HG02610 (cell line): ENCODE results near the gene HERC4.
"Not testable (repeated sequence)": the region's sequence is repeated elsewhere in the genome, so short reads cannot be mapped to it uniquely, and the experiment has no call there.

Source experiments
- ATAC-seq: cut with Tn5 transposase; IDR thresholded peaks from one replicate; pipeline ENCODE4 v1.9.1; 2021; ENCODE audit warnings: mild to moderate bottlenecking, moderate library complexity; ENCODE audit not compliant: unreplicated experiment

The HERC4 gene

DNA sequence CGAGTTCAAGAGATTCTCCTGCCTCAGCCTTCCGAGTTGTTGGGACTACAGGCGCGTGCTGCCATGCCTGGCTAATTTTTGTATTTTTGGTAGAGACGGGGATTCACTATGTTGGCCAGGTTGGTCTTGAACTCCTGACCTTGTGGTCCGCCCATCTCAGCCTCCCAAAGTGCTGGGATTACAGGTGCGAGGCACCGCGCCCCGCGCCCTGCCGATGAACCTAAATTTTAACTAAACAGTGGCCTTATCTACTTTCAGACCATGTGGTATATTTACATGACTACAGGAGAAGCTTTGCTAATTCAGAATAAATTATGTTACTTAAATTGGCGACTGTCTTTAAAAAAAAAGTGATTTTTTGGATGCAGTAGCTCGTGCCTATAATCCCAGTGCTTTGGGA is 181.4 kb downstream of the HERC4 start:
- no peak for ATAC-seq

DNA sequence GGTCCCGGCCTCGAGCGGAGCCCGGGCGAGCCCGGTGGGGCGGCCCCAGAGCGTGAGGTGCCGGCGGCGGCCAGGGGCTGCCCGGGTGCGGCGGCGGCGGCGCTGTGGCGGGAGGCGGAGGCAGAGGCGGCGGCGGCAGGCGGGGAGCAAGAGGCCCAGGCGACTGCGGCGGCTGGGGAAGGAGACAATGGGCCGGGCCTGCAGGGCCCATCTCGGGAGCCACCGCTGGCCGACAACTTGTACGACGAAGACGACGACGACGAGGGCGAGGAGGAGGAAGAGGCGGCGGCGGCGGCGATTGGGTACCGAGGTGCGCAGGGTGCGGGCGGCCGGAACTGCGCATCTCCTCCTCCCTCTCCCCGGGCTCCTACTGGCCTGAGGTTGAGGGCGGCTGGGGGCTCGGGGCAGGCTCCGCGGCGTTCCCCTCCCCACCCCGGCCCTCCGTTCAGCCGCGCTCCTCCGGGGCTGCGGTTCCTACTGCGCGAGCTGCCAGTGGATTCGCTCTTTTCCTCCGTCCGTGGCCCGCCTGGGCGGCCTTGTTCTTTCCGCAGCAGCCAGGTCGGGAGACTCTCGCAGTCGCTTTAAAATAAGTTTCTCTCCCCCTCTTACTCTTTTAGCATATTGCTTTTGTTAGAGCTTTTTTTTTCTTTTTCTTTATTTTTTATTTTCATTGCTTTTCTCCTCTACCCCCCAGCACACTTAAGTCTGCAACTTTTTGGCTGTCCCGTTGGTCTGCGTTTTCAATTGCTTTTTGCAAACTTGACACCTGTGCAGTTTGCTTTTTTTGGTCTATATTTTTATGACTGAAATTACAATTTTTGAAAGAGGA is 190.0 kb downstream of the HERC4 start:
- ATAC-seq: peak; percentile 66

DNA sequence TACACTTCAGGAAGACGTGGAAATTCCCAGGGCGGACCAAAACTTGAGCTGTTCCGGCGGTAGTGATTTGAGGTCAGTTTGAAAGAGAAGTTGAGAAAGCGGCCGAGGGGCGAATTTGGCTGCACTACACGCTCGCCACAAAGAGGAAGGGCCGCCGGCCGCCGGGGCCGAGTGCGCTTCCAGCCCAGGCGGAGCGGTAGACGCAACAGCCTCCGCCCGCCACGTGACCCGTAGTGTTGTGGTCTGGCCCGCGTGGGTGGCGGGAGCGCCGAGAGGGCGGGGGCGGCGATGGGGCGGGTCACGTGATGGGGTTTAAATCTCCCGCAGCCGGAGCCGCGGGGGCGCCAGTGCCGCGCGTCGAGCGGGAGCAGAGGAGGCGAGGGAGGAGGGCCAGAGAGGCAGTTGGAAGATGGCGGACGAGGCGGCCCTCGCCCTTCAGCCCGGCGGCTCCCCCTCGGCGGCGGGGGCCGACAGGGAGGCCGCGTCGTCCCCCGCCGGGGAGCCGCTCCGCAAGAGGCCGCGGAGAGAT is 190.7 kb downstream of the HERC4 start, which contains the start of gene SIRT1:
TSS of gene SIRT1 (plus strand) at position 344 of the 529 bp plus-strand sequence. CDS start at position 410, 66 bp downstream.
- ATAC-seq: peak; percentile 87

DNA sequence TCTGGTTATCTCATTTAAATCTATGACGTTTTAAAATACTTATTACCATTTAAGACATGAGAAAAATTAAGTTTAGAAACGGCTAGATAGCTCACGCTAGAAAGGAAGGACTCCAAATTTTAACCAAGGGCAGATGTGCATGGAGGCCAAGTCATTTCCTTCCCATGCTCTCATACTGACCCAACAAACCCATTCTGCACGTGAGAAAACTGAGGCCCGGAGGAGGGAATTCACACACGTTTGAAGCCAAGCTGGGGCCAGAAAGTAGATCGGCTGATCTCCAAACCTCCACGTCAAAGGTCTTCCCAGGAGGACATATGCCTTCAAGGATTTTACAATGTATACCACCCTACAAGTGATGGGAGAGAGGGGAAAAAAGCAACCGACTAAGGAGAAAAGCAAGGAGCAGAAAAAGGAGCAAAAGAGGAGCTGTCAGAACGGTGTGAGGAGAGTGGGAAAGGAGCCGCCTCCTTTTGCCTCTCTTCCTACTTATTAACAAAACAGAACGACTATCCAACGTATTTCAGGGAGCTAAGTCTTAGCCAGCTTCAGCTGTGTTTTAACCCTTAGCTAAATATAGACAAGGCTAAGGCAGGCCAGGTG is 191.3 kb downstream of the HERC4 start:
- no peak for ATAC-seq

DNA sequence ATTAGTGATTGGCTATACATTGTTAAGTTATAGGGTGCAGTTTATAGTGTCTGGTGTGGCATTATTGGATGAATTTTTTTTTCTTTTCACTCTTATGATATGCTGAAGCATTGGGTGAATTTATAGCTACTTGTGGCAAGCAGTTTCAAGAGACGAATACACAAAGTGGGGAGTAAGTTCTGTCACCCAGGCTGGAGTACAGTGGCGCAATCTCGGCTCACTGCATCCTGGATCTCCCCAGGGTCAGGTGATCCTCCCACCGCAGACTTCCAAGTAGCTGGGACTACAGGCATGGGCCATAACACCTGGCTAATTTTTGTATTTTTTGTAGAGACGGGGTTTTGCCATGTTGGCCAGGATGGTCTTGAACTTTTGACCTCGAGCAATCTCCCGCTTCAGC is 196.9 kb downstream of the HERC4 start:
- no peak for ATAC-seq

DNA sequence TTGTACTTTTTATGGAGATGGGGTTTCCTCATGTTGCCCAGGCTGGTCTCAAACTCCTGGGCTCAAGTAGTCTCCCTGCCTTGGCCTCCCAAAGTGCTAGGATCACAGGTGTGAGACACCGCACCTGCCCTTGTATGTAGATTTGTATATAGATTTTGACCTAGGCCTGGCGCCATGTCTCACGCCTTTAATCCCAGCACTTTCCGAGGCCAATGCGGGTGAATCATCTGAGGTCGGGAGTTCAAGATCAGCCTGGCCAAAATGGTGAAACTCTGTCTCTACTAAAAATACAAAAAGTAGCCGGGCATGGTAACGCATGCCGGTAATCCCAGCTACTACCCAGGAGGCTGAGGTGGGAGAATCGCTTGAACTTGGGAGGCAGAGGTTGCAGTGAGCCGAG is 197.7 kb downstream of the HERC4 start:
- not testable (repeated sequence) for ATAC-seq

DNA sequence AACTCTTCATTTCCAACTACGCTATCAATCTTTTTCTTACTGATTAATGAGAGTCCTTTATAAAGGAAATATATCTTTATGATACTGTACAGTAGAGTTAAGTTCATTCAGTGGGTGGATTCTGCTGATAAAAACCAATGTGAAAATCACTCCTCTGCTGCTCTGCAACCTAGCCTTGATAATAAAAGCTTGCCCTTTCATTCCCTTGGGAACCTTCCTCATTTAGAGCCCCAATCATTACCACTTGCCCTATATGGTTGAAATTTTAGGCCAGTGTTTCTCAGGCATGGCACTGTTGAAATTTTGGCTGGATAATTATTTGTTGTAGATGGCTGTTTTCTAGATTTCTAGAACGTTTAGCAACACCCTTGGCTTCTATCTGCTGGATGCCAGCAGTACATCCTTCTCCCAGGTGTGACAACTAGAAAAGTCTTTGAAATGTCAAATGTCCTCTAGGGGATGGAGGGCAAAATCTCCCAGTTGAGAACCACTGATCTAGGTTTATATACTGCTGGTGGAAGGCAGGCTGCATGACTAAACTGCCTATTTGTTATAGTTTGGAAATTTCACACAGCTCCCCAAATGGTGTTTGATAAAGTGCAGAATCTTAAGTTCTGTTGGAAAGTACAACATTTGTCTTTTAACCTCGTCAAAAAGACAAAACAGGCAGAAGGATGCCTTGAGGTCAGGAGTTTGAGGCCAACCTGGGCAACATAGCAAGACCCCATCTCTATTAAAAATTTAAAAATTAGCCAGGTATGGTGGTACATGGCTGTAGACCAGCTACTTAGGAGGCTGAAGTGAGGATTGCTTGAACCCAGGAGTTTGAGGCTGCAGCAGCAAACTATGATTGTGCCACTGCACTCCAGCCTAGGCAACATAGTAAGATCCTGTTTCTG is 199.5 kb downstream of the HERC4 start:
- no peak for ATAC-seq
